ENCODE data around the gene PRKCG.
"Not testable (repeated sequence)": the region's sequence is repeated elsewhere in the genome, so short reads cannot be mapped to it uniquely, and the experiment has no call there.

The PRKCG gene

GRCh38 chr19:53881482-53882390 lies at the start of gene PRKCG:
PRKCG (plus strand) TSS chr19:53882197; CDS start chr19:53882495, 298 bp downstream.
- no peak for DNase-seq

- not testable (repeated sequence) for DNase-seq
Observed at GRCh38 chr19:53832861-53833260, 49.1 kb upstream of the PRKCG start.

GRCh38 chr19:53838446-53838845 lies 43.6 kb upstream of the PRKCG start:
- DNase-seq = not testable (repeated sequence)

GRCh38 chr19:53840241-53840640 lies 41.8 kb upstream of the PRKCG start:
- not testable (repeated sequence) for DNase-seq

- DNase-seq = not testable (repeated sequence)
Observed at GRCh38 chr19:53840914-53841313, 41.1 kb upstream of the PRKCG start.

GRCh38 chr19:53844849-53845246 lies 37.1 kb upstream of the PRKCG start:
- no peak for DNase-seq

GRCh38 chr19:53847555-53847954 lies 34.4 kb upstream of the PRKCG start:
- no peak for DNase-seq

- DNase-seq = no peak
Observed at GRCh38 chr19:53849237-53849676, 32.7 kb upstream of the PRKCG start.

GRCh38 chr19:53853707-53854106 lies 28.3 kb upstream of the PRKCG start:
- DNase-seq = no peak

- DNase-seq = no peak
Observed at GRCh38 chr19:53864308-53864836, 17.6 kb upstream of the PRKCG start.

- no peak for DNase-seq
Observed at GRCh38 chr19:53865523-53865917, 16.5 kb upstream of the PRKCG start.

GRCh38 chr19:53865918-53866864 lies 15.8 kb upstream of the PRKCG start:
- no peak for DNase-seq

- DNase-seq = no peak
Observed at GRCh38 chr19:53866865-53867224, 15.2 kb upstream of the PRKCG start.

GRCh38 chr19:53867225-53868090 lies 14.5 kb upstream of the PRKCG start, which contains the start of gene MYADM:
MYADM (plus strand) TSS chr19:53867883; CDS start chr19:53873530, 5,647 bp downstream.
- DNase-seq = no peak

- no peak for DNase-seq
Observed at GRCh38 chr19:53868091-53868891, 13.7 kb upstream of the PRKCG start.

- DNase-seq = no peak
Observed at GRCh38 chr19:53868892-53869804, 12.8 kb upstream of the PRKCG start.

- DNase-seq = not testable (repeated sequence)
Observed at GRCh38 chr19:53869805-53870484, 12.1 kb upstream of the PRKCG start.

- no peak for DNase-seq
Observed at GRCh38 chr19:53870485-53870844, 11.5 kb upstream of the PRKCG start.

GRCh38 chr19:53871454-53871853 lies 10.5 kb upstream of the PRKCG start:
- DNase-seq = no peak

GRCh38 chr19:53872762-53873161 lies 9.2 kb upstream of the PRKCG start:
- no peak for DNase-seq

All from NCI-H2107 (cell line).